Neural progenitor cell (in vitro differentiated cells): ENCODE data around the gene IQCM. TPM values are rescaled to one million over a fixed set of nuclear protein-coding genes. Genes with fewer than 3 reads are reported as not detected.

Experiments used
- DNase-seq: peaks from one replicate; pipeline ENCODE4 v3.0.0-alpha.2; 2016; ENCODE audit warnings: low spot score
- H2AFZ ChIP-seq: fragments of 200-600 bp; sonication (generic); replicated peaks from 2 replicates; pipeline ENCODE4 v1.6.1; 2016; ENCODE audit warnings: antibody characterized with exemption
- H3F3A ChIP-seq: fragments of 200-600 bp; sonication (generic); 2 replicates; pipeline ENCODE4 v1.6.1; 2016; ENCODE audit warnings: antibody characterized with exemption, low read depth
- H3K27ac ChIP-seq: fragments of 200-600 bp; sonication (generic); 2 replicates; pipeline ENCODE4 v1.5.1; 2016; ENCODE audit warnings: mild to moderate bottlenecking
- H3K27me3 ChIP-seq: fragments of 200-600 bp; sonication (generic); 2 replicates; pipeline ENCODE4 v1.6.1; 2016; ENCODE audit warnings: mild to moderate bottlenecking, moderate library complexity
- H3K36me3 ChIP-seq: fragments of 200-600 bp; sonication (generic); 2 replicates; pipeline ENCODE4 v1.5.1; 2016
- H3K4me1 ChIP-seq: fragments of 200-600 bp; sonication (generic); 2 replicates; pipeline ENCODE4 v1.6.1; 2016; ENCODE audit warnings: mixed run types
- H3K4me2 ChIP-seq: fragments of 200-600 bp; sonication (generic); 2 replicates; pipeline ENCODE4 v1.6.1; 2016
- H3K4me3 ChIP-seq: fragments of 200-600 bp; sonication (generic); 2 replicates; pipeline ENCODE4 v1.5.1; 2016
- H3K79me2 ChIP-seq: fragments of 200-600 bp; sonication (generic); 2 replicates; pipeline ENCODE4 v1.6.1; 2016; ENCODE audit warnings: low read depth
- H3K9ac ChIP-seq: fragments of 200-600 bp; sonication (generic); 2 replicates; pipeline ENCODE4 v1.6.1; 2016
- H3K9me3 ChIP-seq: fragments of 200-600 bp; sonication (generic); 2 replicates; pipeline ENCODE4 v1.5.1; 2016; ENCODE audit warnings: low read depth
- H4K20me1 ChIP-seq: fragments of 200-600 bp; sonication (generic); 2 replicates; pipeline ENCODE4 v1.6.1; 2016; ENCODE audit warnings: low read depth
- H3K27ac Mint-ChIP-seq: 3 replicates; pipeline ENCODE4 v1.8.0; 2021; ENCODE audit warnings: mixed read lengths
- H3K27me3 Mint-ChIP-seq: 2 replicates; pipeline ENCODE4 v1.8.0; 2022; ENCODE audit warnings: low read depth, mild to moderate bottlenecking, inconsistent platforms, moderate library complexity, mixed read lengths; ENCODE audit not compliant: insufficient read depth
- H3K36me3 Mint-ChIP-seq: 3 replicates; pipeline ENCODE4 v1.8.0; 2021; ENCODE audit warnings: mixed read lengths
- H3K4me1 Mint-ChIP-seq: 3 replicates; pipeline ENCODE4 v1.8.0; 2021; ENCODE audit warnings: mixed read lengths
- H3K4me3 Mint-ChIP-seq: 3 replicates; pipeline ENCODE4 v1.8.0; 2021; ENCODE audit warnings: mild to moderate bottlenecking, moderate library complexity, mixed read lengths
- H3K9me3 Mint-ChIP-seq: 3 replicates; pipeline ENCODE4 v1.8.0; 2020; ENCODE audit warnings: mixed read lengths
- EZH2 ChIP-seq: fragments of 200-600 bp; sonication (generic); IDR thresholded peaks from 2 replicates; pipeline ENCODE4 v1.6.1; 2017; ENCODE audit warnings: antibody characterized with exemption, mild to moderate bottlenecking, moderate library complexity
- EZH2phosphoT487 ChIP-seq: fragments of 200-600 bp; sonication (generic); IDR thresholded peaks from 2 replicates; pipeline ENCODE4 v1.6.1; 2017; ENCODE audit warnings: antibody characterized with exemption
- total RNA-seq: library from RNA; depleted of rRNA; stranded (reverse); fragments of >200 nt; gene quantifications from 2 replicates; pipeline ENCODE4 v1.2.3, GENCODE V29; 2015; ENCODE audit warnings: low replicate concordance
- TF ChIP-seq, protein P1 (sequence below): fragments of 200-600 bp; sonication (generic); IDR thresholded peaks from 2 replicates; pipeline ENCODE4 v1.5.1; 2017; ENCODE audit warnings: antibody characterized with exemption, mild to moderate bottlenecking

The IQCM gene, protein sequence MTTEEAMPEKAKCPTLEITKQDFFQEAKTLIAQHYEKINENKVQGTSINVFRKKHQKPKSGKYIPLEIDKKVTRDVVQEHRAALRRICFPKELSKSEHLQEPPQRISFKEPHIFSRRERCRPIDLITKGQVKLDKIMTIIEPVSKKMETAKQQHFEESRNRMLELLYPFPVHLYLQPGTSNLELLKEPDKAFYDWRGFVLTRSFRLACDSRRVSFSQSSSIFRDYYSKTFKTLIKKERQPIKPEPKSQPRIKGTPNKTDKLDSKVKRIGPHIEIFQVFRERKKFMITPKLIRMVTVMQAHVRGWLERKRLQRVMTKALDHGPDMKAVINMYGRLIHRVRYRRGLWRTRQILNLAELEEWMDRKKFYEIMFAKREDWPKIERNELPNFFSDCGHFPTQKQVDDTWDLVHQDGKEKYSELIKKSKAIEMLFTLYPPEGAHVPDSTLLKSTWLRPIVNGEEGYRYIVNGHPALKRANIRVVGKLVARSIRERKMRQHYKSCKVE
- total RNA-seq: 0.26 TPM in 1 of 2 replicates, not detected in the other

DNA sequence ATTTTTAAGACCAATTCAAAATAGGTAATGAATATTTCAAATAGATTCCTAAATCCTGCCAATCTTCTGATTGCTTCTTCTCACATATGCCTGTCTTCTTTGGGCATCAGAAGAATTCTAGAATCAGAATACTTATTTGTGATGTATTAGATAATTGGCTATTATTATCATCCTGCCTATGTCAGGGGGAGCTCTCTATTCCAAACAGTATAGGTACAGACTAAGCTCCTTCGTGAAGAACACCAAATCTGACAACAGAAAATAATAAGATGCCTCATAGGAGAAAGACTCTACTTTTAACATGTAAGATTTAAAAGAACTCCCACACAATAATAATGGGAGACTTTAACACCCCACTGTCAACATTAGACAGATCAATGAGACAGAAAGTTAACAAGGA, at the start of gene IQCM:
IQCM (minus strand) TSS at position 101 of the 400 bp plus-strand sequence. CDS start 73,152 bp downstream, outside the sequence.
- Histone ChIP-seq H3K27ac (no peak within 1 kb of the TSS), H3K4me3 (no peak within 1 kb of the TSS), H3F3A (no peaks in the 10 kb centered on the region), H3K9me3 (no peaks in the 10 kb centered on the region), H3K9ac (no peak within 1 kb of the TSS), H2AFZ (no peak within 1 kb of the TSS), H3K27me3 (no peaks in the 10 kb centered on the region), H3K4me2 (no peak within 1 kb of the TSS), H4K20me1 (no peaks in the 10 kb centered on the region), H3K36me3 (no peaks in the 10 kb centered on the region), H3K79me2 (no peaks in the 10 kb centered on the region), H3K4me1 (no peaks in the 10 kb centered on the region)
- no peak for TF ChIP-seq EZH2
- TF ChIP-seq, protein P1, sequence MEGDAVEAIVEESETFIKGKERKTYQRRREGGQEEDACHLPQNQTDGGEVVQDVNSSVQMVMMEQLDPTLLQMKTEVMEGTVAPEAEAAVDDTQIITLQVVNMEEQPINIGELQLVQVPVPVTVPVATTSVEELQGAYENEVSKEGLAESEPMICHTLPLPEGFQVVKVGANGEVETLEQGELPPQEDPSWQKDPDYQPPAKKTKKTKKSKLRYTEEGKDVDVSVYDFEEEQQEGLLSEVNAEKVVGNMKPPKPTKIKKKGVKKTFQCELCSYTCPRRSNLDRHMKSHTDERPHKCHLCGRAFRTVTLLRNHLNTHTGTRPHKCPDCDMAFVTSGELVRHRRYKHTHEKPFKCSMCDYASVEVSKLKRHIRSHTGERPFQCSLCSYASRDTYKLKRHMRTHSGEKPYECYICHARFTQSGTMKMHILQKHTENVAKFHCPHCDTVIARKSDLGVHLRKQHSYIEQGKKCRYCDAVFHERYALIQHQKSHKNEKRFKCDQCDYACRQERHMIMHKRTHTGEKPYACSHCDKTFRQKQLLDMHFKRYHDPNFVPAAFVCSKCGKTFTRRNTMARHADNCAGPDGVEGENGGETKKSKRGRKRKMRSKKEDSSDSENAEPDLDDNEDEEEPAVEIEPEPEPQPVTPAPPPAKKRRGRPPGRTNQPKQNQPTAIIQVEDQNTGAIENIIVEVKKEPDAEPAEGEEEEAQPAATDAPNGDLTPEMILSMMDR: no peak
- no peak for TF ChIP-seq EZH2phosphoT487
- H3K4me3 Mint-ChIP-seq: no peak within 1 kb of the TSS
- no peaks in the 10 kb centered on the region for H3K4me1 Mint-ChIP-seq
- no peaks in the 10 kb centered on the region for H3K27me3 Mint-ChIP-seq
- H3K36me3 Mint-ChIP-seq: no peaks in the 10 kb centered on the region
- no peaks in the 10 kb centered on the region for H3K9me3 Mint-ChIP-seq
- no peak within 1 kb of the TSS for H3K27ac Mint-ChIP-seq
- no peak for DNase-seq

DNA sequence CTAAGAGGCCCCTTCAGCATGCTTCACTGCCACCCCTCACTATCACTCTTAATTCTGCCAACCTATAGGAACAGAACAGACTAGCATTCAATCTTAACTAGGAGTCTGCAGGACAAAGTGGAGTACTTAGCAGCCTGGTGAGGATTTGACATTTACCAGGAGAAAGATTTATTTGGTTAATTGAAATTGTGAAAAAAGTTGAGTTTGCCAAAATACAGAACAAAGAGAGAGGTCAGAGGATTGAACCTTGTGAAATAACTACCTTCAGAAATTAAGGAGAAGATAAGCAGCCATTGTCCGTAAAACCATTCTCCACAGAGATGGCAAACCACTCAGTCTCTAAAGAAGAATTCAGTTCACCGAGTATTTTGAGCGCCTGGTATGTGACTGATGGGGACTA, 41.8 kb upstream of the IQCM start:
- no peaks in the 10 kb centered on the region for H3K27me3 Mint-ChIP-seq
- Histone ChIP-seq H3K27me3 (no peaks in the 10 kb centered on the region), H2AFZ (no peak overlapping the region), H3F3A (no peaks in the 10 kb centered on the region), H3K9ac (no peak overlapping the region), H3K36me3 (no peaks in the 10 kb centered on the region), H3K4me1 (no peaks in the 10 kb centered on the region), H3K79me2 (no peaks in the 10 kb centered on the region), H3K27ac (no peak overlapping the region), H3K4me3 (no peak overlapping the region), H4K20me1 (no peaks in the 10 kb centered on the region), H3K4me2 (no peak overlapping the region), H3K9me3 (no peaks in the 10 kb centered on the region)
- no peak overlapping the region for H3K4me3 Mint-ChIP-seq
- no peaks in the 10 kb centered on the region for H3K36me3 Mint-ChIP-seq
- TF ChIP-seq EZH2 (no peak), EZH2phosphoT487 (no peak)
- TF ChIP-seq, protein P1: no peak
- no peaks in the 10 kb centered on the region for H3K9me3 Mint-ChIP-seq
- DNase-seq: no peak
- H3K27ac Mint-ChIP-seq: no peak overlapping the region
- H3K4me1 Mint-ChIP-seq: no peaks in the 10 kb centered on the region

DNA sequence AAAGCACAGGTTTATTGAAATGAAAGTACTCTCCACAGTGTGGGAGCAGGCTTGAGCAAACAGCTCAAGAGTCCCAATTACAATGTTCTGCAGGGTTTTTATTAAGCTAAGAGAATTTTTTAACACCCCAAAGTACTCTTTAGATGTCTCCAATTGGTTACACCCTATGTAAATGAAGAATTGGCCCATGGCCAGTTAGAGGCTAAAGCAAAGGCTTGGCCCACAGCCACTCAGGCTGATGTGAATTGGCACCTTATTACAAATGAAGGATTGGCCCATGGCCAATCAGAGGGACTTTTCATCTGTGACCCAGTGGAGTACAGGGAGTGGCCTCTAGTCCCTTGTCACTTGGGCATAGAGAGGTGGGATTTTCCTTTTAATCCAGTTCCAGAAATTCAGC, 30.1 kb upstream of the IQCM start:
- no peaks in the 10 kb centered on the region for H3K9me3 Mint-ChIP-seq
- H3K9me3 ChIP-seq: no peaks in the 10 kb centered on the region
- H3K4me1 ChIP-seq: no peaks in the 10 kb centered on the region
- TF ChIP-seq EZH2: no peak
- TF ChIP-seq EZH2phosphoT487: no peak
- TF ChIP-seq, protein P1: no peak
- DNase-seq: no peak
- H4K20me1 ChIP-seq: no peaks in the 10 kb centered on the region
- no peaks in the 10 kb centered on the region for H3K36me3 Mint-ChIP-seq
- no peak overlapping the region for H3K9ac ChIP-seq
- no peaks in the 10 kb centered on the region for H3K79me2 ChIP-seq
- no peaks in the 10 kb centered on the region for H3K27me3 ChIP-seq
- H3K4me3 ChIP-seq: no peak overlapping the region
- H3K27me3 Mint-ChIP-seq: no peaks in the 10 kb centered on the region
- H3K4me3 Mint-ChIP-seq: no peak overlapping the region
- no peaks in the 10 kb centered on the region for H3F3A ChIP-seq
- no peaks in the 10 kb centered on the region for H3K36me3 ChIP-seq
- no peak overlapping the region for H3K4me2 ChIP-seq
- no peak overlapping the region for H3K27ac Mint-ChIP-seq
- no peak overlapping the region for H3K27ac ChIP-seq
- no peaks in the 10 kb centered on the region for H3K4me1 Mint-ChIP-seq
- no peak overlapping the region for H2AFZ ChIP-seq
